T1000 (cell line): ENCODE data around the gene CTNNA1.
A peak's percentile ranks its signal among the peaks of the same experiment; 100 is the strongest.
"Not testable (repeated sequence)": the region's sequence is repeated elsewhere in the genome, so short reads cannot be mapped to it uniquely, and the experiment has no call there.

ENCODE experiments used
- DNase-seq: peaks from one replicate; lab custom pipeline; 2025; ENCODE audit warnings: mixed read lengths; lab: John Stamatoyannopoulos, UW

The CTNNA1 gene

DNA sequence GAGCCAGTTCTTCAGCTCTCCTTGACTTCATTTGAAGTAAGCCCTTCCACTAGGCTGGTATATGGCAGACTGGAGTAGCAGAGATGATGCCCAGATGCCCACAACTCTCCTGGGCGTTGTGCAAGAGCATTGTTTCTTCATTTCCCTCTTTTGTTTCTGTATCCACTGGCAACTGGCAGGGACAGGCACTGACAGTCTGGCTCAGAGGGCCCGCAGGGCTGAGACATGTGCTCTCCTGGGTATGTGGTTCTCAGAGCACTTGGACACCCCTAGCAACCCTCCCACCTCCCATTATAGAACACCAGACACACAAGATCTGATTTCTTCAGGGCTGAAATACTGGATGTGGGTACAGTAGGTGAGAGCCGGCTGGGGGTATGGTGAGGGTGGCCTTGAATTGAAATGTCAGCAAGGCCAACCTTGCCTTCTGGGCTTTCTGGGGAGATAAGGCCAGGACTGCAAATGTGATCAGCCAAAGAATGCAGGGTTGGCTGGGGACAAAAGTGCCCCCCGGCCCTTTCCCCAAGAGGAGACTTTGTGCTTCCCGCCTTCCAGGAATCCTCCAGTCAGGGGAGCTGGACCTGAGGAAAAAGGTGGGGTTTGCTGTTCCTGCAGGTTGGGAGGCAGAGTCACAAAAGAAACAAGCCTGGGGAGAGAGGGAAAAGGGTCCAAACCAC lies 28.6 kb upstream of the CTNNA1 start:
- DNase-seq: peak; percentile 16

DNA sequence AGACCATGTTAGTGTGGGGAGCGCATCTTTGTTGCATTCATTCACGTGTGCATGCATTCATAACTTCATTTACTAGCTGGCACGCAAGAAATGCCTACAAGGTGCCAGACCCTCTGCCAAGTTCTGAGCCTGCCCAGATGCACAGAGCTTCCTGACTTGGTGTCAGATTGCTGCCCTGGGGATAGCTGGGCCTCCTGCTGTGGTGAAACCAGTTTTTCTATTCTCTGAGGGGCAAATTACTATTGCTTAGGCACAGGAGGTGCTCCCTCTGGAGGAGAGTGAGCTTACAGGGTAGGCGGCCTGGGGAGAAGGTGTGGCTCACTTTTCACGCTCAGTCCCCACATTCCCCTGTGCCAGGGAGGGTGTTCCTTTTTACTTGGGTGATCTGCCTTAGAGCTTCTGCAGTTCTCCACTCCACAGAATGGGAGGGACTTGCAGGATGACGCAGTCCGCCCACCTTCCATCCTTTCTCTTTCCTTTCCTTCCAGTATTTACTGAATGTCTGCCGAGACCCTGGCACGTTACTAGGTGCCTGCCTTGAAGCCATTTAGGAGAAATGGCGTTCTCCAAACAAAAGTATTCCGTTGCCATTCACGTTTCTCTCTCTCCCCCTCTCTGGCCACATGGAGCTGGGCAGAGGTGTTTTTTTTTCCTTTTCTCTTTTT lies 27.9 kb upstream of the CTNNA1 start:
- DNase-seq: peak; percentile 31

DNA sequence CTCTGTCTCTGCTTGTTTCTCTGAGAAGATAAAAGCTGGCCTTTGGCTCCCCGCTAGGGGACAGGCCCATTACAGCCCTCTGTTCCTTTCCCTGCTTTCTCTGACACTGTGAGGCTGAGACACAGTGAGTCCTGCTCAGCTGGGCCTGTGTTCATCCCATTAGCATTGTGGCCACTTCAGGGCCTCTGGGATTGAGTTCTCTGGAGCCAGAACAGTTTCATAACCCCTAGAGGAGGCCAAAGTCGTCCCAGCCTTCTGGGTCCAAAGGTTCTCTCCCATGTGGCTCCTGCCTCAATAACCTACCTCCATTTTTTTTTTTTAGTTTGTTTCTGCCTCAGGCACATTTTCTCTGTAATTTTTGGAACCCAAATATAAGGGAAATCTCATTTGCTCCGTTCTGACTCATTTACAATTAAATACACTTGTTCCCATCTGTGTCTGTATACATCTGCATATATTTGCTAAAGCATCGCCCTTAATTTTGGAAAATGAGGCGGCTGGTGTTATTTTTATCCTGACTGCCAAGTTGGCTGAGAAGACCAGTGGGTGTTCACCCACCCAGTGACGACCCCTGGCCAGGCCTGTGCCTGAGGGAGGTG lies 27.3 kb upstream of the CTNNA1 start:
- DNase-seq: no peak

DNA sequence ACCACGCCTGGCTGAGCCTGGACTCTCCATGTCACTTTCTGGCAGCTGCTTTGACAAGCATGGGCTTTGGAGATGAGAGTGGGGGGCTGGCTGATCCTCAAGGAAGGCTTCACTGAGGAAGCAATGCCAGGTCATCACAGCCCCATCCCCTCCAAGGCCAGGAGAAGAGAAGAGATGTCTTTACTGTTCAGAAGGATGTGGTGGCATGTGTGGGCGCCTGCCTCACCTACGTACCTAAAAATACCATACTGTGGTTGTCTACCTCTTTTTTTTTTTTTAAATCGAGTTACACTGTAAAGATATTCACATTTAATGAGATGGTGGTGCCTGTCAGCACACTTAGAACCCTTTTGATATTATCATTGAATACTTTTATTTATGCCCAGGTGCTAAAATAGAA lies 26.4 kb upstream of the CTNNA1 start:
- DNase-seq: no peak

DNA sequence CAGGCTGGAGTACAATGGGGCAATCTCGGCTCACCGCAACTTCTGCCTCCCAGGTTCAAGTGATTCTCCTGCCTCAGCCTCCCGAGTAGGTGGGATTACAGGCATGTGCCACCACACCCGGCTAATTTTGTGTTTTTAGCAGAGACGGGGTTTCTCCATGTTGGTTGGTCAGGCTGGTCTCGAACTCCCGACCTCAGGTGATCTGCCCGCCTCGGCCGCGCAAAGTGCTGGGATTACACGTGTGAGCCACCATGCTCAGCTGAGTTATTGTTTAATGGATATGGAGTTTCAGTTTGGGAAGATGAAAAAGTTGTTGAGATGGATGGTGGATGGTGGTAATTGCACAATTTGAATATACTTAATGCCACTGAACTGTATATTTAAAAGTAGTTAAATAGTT lies 22.7 kb upstream of the CTNNA1 start:
- DNase-seq: not testable (repeated sequence)

DNA sequence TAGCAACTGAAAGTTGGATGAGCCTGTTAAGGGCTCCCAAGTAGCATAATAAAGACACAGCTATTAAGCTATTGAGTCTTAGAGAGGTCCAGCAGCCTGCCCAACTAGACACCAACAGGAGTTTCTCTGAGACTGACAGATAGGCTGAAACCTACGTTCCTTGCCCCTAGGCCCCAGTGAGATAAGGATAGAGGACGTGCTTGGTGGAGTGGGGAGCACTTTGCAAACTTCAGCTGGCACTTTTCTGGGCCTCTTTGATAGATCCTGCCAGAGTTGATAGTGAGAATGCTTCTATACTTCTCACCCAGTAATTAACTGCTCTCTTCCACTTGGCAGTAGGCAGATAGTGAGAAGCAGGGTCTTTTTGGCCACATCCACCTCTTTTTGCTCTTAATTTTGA lies 20.8 kb upstream of the CTNNA1 start:
- DNase-seq: no peak

DNA sequence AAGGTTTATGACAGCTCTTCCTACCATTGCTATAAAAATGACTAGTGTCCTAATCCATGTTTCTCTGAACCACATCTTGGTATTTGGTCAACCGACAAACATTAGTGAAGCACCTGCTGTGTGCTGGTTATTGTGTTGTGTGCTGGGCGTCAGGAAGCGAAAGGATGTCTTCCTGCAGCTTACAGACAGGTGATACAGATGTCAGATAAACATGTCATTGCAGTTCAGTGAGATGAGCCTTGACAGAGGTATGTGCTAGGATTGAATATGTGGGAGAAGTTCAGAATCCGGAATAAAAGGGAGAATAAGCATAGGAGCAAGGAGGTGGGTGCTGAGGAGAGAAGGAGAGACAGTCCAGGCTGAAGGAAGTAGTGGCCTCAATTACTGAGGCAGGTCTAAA lies 20.3 kb upstream of the CTNNA1 start:
- DNase-seq: no peak

DNA sequence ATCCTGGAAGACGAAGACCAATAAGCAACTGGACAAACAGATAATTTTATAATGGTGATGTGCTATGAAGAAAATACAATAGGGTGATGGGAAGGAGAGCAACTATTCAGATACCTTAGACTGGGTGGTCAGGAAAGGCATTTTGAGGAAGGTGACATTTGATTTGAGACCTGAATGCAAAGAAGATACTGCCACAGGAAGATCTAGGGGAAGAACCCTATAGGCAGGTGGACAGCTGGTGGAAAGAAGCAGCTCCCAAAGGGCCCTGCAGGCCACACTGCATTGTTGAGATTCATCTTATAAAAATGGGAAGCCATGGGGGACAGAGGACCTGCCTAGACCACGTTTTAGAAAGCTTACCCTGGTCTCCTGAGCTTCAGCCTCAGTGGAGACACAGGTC lies 19.7 kb upstream of the CTNNA1 start:
- no peak for DNase-seq

DNA sequence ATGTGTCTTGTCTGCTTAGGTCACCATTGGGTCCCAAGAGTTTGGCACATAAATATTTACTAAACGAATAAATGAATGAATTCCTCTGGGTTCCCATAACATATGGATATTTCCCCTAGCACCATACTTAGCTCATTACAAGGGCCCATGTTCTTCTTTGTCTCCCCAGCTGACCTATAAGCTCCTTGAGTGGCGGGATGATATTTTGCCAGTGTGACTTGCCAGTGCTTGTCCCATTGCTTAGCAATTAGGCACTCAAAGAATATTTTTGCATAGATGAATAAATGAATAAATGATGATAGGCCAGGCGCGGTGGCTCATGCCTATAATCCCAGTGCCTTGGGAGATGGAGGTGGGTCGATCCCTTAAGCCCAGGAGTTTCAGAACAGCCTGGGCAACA lies 16.9 kb upstream of the CTNNA1 start:
- no peak for DNase-seq

DNA sequence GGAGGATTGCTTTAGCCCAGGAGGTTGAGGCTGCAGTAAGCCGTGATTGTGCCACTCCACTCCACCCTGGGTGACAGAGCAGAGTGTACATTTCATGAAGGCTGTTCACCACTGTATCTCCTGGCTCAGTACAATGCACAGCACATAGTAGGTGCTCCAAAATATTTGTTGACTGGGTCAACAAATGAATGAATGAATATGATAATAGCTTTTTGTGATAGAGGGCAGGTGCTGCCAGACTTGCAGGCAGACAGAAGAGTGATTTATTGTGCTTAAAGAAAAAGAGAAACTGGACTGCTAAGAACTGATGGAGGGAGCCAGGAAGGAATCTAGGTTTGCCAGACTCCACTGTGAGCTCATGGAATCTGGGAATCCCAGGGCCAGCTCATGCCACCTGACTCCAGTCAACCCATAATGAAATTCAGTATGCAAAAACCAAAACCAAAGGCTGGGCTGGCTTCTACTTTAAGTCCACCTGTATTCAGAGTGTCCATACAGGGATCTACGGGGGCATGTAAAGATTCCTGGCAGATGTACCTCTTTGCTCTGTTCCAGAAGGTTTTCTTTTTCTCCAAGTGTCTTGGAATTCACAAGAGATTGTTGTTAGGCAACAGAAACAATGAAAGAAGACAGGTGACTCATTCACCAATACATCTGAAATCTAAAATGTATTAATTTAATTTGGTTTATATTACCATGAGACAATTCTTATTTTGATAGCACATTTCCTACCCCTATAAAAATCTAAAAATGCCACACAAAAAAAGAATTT lies 15.5 kb upstream of the CTNNA1 start:
- DNase-seq: no peak

DNA sequence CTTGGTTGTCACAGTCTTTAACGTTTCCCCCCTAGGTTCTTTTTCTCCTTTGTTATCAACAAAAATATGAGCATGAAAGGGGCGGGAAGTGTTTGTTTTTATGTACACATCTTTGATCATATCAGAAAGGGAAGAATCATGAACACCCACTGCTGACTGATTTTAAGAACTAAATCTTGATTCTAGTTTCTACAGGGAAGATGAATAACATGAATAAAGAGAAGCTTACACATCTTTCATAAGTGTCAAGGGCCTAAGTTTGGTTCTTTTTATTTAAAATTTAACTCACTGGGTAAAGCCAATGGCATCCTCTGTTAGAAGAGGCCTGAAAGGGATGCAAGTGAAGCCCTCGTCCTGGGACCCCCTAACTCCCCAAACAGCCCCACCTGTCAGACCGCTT lies 14.8 kb upstream of the CTNNA1 start:
- no peak for DNase-seq

DNA sequence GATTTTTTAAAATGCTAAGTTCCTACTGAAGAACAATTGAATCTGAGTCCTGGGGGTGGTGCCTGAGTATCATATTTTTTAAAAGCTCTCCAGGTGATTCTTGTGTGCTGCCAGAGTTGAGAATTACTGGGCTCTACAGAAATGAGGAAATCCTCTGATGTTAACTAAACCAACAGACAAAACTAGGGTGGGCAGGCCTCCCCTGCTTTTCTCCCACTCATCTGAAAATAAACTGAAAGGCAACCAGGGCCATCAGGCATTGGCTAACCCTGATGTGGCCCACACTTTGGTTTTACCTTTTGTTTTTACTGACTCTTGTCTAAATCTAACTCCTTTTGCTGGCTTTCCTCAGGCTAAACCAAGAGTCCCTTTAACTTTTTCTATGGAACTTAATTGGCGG lies 13.3 kb upstream of the CTNNA1 start:
- DNase-seq: no peak

DNA sequence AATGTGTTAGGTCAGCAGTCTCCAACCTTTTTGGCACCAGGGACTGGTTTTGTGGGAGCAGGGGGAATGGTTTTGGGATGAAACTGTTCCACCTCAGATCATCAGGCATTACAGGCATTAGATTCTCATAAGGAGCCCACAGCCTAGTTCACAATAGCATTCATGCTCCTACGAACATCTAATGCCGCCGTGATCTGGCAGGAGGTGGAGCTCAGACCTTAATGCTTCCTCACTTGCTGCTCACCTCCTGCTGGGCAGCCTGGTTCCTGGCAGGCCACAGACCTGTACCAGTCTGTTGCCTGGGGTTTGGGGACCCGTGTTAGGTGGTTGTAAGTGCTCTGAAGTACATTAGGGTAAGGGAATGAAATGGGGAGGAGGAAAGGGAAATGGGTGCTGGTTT lies 9.7 kb upstream of the CTNNA1 start:
- no peak for DNase-seq

DNA sequence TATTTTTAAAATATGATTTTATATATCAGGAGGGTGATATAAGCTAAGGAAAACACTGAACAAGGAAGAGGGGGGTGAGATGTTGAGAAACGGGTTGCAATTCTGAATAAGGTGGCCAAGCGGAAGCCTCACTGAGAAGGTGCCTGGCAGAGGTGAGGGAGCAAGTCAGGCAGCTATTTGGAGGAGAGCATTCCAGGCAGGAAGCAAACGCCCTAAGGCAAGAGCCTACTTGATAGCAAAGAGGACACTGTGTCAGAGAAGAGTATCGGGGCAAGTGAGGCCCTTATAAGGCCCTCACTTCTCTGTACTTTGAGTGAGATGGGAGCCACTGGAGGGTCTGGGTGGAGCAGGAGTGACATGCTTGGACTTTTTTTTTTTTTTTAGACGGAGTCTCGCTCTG lies 8.0 kb upstream of the CTNNA1 start:
- DNase-seq: no peak

DNA sequence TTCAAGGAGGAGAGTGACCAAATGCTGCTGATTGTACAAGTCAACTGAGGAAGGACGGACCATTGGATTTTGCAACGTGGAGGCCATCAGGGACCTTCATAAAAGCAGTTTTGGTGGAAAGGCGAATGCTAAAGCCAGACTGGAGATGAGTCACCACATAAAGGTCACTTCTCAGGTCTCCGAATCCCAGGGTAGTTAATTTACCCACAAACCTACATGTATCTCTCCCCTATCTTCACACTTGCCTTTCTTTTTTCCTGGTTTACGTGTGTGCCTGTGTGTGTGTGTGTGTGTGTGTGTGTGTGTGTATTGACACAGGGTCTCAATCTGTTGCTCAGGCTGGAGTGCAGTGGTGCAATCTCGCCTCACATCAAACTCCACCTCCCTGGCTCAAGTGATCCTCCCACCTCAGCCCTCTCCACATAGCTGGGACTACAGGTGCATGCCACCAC lies 4.6 kb upstream of the CTNNA1 start:
- DNase-seq: no peak

DNA sequence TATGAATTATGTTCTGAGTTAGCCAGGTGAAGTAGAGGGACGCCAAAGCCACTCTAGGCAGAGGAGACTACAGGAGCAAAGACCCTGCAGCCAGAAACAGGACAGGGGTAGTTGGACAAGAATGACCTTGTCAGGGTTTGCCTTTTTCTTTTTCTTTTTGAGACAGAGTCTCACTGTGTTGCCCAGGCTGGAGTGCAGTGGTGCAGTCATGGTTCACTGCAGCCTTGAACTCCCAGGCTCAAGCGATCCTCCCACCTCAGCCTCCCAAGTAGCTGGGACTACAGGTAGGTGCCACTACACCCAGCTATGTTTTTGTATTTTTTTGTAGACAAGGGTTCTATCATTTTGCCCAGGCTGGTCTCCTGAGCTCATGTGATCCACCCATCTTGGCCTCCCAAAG lies 1.9 kb upstream of the CTNNA1 start:
- not testable (repeated sequence) for DNase-seq

DNA sequence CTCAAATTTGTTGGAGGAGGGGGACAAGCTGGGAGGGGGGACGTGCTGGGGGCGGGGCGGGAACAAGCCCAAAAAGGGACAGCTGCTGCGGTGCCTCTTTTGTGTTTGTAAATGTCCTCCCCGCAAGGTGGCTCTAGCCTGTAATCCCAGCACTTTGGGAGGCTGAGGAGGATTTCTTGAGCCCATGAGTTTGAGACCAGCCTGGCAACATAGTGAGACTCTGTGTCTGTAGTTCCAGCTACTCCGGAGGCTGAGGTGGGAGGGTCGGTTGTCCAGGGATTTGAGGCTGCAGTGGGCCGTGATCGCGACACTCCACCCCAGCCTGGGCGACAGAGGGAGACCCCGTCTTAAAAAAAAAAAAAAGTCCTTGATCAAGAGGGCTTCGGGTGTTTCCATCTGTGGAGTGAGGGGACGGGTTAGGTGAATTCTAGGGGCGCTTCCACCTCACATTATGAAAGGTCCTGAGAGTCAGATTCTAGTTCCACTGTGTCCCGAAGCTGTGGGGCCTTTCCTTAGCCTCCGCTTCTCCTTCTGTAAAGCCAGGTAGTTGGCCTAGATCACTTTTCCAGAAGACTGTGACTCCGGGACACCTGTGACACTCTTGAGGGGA lies 779 bp upstream of the CTNNA1 start:
- no peak for DNase-seq

DNA sequence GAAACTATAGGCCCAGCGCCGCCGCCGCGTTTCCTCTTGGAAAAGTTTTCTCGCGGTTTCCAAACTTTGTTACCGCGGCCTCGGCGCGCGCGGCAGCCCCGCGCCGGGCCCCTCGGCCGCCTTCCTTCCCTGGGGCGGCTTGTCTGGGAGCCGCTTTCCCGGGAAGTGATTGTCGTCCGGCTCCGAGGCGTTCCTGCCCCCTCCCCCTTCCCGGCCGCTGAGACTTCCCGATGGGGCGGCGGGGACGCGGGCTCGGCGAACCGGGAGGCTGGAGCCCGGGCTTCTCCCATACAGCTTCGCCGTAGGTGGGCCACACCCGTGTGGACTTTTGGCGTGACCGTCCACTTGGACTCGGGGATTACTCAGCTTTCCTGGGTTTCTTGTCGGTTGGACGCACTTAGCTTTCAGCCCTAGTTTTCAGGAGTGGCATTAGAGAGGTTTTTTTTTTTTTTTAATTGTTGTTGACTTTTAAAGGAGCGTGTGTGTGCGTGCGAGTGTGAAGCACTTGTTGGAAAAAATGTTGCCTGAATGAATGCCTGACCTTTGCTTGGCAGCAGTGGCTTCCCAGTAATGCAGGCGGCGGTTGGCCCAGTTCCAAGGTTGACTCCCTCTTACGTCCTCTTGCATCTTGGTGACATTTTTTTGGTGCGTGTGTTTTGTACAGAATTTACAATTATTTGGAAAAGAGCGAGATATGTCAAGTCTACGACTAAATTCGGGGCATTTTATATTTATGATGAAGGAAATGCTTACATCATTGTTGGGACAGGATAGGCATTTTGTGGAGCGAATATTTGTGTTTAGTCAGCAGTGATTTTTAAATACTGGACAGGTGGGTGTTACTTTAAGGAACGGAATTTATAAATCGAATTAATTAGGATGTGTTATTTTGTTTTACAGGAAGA lies 821 bp downstream of the CTNNA1 start:
- DNase-seq: peak; percentile 34

DNA sequence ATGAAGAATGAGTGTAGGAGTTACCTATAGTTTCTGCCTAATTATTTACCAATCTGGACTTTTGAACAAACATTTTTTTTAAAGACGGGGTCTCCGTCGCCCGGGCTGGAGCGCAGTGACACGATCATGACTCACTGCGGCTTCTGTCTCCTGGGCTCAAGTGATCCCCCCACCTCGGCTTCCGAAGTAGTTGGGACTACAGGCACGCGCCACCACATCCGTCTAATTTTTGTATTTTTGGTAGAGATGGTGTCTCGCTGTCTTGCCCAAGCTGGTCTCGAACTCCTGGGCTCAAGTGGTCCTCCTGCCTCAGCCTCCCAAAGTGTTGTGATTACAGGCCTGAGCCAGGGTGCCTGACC lies 1.5 kb downstream of the CTNNA1 start:
- peak; percentile 28 for DNase-seq

DNA sequence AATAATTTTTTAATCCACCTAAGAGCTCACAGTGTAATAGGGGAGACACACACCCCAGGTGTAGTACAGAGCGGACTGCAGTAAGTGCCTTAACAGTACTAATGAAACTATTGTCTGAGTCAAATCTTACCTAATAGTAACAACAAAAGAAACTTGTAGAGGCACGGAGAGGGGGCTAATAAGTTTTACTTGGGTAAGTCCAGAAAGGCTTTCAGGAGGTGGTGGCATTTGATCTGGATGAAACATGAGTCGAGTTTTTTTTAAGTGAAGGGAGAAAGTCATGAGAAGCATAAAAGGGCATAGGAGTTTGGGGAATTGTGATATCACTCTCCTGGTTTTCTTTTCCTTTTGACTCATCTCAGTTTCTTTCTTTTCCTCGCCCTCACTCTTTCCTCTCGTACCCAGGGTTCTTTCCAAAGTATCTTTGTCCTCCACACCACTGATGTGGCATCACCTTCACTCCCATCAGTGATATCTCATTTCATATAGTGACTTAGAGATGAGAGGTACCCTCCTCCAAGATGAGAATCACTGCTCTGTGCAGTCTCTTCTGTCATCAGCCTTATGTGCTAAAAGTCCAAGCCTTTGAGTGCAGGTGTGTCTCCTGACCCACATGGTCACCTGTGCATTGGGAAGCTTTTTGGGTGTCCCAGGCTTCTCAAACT lies 2.0 kb downstream of the CTNNA1 start:
- no peak for DNase-seq
